ENCODE results near the gene MOV10L1. TPM values are rescaled to one million over a fixed set of nuclear protein-coding genes. Genes with fewer than 3 reads are reported as not detected.

MOV10L1 gene
- total RNA-seq, 1 donor from 2014 or later, result 1.1 TPM

- DNase-seq (ENCODE audit: low spot score), result peak; percentile 65
- Mint-ChIP-seq H3K27me3 (ENCODE audit: low read depth) (no peaks in the 10 kb centered on the region), H3K36me3 (ENCODE audit: low read depth) (peaks cover 6% of the 10 kb centered on the region), H3K4me1 (ENCODE audit: low read depth) (peaks cover 10% of the 10 kb centered on the region), H3K9me3 (ENCODE audit: low read depth) (peaks cover 22% of the 10 kb centered on the region), H3K27ac (ENCODE audit: unreplicated experiment) (no peak overlapping the region), H3K4me3 (ENCODE audit: unreplicated experiment) (no peak overlapping the region)
- TF ChIP-seq CTCF (IDR thresholded peaks at IDR 0.05), result no peak
Observed at GRCh38 chr22:50048836-50049235, 41.0 kb upstream of the MOV10L1 start.

DNA sequence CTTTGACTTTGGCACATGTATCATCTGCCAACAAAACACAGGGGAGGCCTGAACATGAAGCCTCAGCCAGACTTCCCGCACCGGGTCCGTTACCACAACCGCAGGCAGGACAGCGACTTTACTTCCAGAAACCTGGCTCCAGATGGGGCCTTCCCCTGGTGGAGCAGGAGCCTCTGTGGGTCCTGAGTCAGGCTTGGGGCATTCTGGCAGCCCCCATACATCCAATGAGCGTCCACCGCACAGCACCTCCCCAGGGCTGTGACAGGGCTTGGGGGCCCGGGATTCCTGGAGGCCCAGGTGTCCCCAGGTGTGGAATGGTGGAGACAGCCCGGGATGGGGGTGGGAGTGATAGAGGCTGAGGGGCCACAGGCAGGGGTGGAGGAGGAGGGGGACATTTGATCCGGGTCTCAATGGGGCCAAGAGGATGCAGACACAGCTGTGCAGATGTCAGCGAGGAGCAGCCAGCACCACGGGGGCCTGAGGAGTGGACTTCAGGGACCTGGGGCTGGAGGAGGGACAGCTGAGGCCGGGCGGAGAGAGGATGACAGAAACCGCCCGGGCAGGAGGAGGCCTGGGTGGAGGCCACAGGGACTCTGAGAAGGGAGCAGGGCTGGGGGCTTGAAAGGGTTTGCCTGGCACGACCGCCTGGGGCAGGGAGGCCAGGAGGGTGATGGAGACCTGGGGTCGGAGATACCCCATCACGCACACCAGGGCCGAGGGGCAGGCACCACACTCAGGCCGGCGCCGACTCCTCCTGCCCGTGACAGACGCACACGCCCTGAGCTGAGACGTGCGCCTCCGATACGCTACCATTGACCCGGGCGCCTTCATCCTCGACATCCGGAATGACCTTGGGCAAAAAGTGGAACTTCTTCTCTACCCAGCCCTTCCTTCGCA is 40.3 kb upstream of the MOV10L1 start:
- peak; percentile 84 for DNase-seq (ENCODE audit: low spot score)
- Mint-ChIP-seq H3K36me3 (ENCODE audit: low read depth) (peaks cover 8% of the 10 kb centered on the region), H3K27me3 (ENCODE audit: low read depth) (no peaks in the 10 kb centered on the region), H3K9me3 (ENCODE audit: low read depth) (peaks cover 24% of the 10 kb centered on the region), H3K4me3 (ENCODE audit: unreplicated experiment) (no peak overlapping the region), H3K27ac (ENCODE audit: unreplicated experiment) (no peak overlapping the region), H3K4me1 (ENCODE audit: low read depth) (peaks cover 10% of the 10 kb centered on the region)
- TF ChIP-seq CTCF (IDR thresholded peaks at IDR 0.05), result no peak

GRCh38 chr22:50051930-50052329 is 37.9 kb upstream of the MOV10L1 start:
- peaks cover 8% of the 10 kb centered on the region for H3K36me3 Mint-ChIP-seq (ENCODE audit: low read depth)
- TF ChIP-seq CTCF (IDR thresholded peaks at IDR 0.05), result no peak

GRCh38 chr22:50053861-50054260 is 35.9 kb upstream of the MOV10L1 start:
- Mint-ChIP-seq H3K36me3 (ENCODE audit: low read depth) (peaks cover 8% of the 10 kb centered on the region), H3K27ac (ENCODE audit: unreplicated experiment) (no peak overlapping the region)

More at GRCh38 chr22:50051930-50052329, 37.9 kb upstream of the MOV10L1 start:
- Mint-ChIP-seq H3K4me1 (ENCODE audit: low read depth) (peaks cover 12% of the 10 kb centered on the region), H3K4me3 (ENCODE audit: unreplicated experiment) (no peak overlapping the region), H3K27me3 (ENCODE audit: low read depth) (no peaks in the 10 kb centered on the region), H3K9me3 (ENCODE audit: low read depth) (peaks cover 24% of the 10 kb centered on the region), H3K27ac (ENCODE audit: unreplicated experiment) (no peak overlapping the region)
- DNase-seq (ENCODE audit: low spot score), result no peak

More at GRCh38 chr22:50053861-50054260, 35.9 kb upstream of the MOV10L1 start:
- H3K4me1 Mint-ChIP-seq (ENCODE audit: low read depth), result peaks cover 13% of the 10 kb centered on the region
- peaks cover 24% of the 10 kb centered on the region for H3K9me3 Mint-ChIP-seq (ENCODE audit: low read depth)
- no peak for TF ChIP-seq CTCF (IDR thresholded peaks at IDR 0.05)
- no peak for DNase-seq (ENCODE audit: low spot score)
- H3K27me3 Mint-ChIP-seq (ENCODE audit: low read depth), result no peaks in the 10 kb centered on the region
- no peak overlapping the region for H3K4me3 Mint-ChIP-seq (ENCODE audit: unreplicated experiment)
